H4 (cell line): ENCODE data around the gene GALNT1. TPM values are rescaled to one million over a fixed set of nuclear protein-coding genes. Genes with fewer than 3 reads are reported as not detected.
A peak's percentile ranks its signal among the peaks of the same experiment; 100 is the strongest.

Experiments
- DNase-seq: peaks from one replicate; pipeline ENCODE4 v3.0.0-alpha.2; 2015; ENCODE audit warnings: low spot score
- total RNA-seq: library from RNA; depleted of rRNA; stranded (reverse); fragments of >200 nt; shearing (Covaris generic); gene quantifications from 2 replicates; pipeline ENCODE4 v1.2.3, GENCODE V29; 2014

Gene GALNT1
- total RNA-seq, 1 experiment from 2014 or later: 85.4 TPM

DNA sequence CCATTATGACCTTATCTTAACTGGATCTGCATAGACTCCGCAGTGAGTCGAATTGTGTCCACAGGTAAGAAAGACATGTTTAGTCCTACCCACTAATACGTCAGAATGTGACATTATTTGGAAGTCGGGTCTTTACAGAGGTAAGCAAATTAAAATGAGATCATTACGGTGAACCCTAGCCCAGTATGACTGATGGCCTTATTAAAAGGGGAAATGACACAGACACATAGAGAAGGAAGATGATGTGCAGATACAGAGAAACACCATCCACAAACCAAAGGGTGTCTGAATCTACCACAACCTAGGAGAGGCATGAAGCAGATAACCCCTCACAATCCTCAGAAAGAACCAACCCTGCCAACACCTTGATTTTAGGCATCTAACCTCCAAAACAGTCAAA, 135.6 kb downstream of the GALNT1 start:
- DNase-seq: no peak

DNA sequence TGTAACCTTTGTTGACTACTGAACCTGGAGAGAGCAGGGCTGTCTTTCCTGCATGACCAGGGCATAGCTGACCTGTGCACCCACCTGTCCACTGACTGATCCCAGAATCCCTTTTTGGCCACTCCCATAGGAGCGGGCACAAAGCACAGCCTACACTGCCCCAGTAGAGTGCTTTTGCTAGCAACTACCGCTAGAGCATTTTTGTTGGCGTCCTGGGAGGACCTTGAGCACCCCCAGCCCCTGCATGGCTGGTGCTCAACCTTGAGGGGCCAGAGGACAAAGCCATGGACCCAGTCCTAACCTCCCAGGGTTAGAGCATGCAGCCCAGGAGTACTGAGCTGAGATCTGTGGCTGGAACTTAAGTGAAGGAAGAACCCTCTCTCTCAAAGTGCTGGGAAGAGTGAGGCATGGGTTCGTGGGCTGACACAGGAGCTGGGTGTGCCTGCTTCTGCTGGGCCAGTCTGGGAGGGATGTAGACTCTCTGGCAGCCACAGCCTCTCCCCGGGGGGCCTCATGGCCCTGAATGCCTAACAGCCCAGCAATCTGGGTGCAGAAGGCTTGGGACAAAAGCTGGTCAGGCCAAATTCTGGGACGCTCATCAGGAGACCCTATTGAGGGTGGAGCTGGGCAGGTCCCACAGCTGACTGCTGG, 140.0 kb downstream of the GALNT1 start:
- no peak for DNase-seq

DNA sequence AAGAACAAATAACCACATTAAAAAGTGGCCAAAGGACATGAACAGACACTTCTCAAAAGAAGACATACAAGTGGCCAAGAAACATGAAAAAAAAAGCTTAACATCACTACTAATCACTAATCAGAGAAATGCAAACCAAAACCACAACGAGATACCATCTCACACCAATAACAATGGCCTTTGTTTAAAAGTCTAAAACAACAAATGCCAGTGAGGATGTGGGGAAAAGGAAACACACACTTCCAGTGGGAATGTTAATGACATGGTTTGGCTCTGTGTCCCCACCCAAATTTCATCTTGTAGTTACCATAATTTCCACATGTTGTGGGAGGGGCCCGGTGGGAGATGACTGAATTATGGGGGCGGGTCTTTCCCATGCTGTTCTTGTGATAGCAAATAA, 147.1 kb downstream of the GALNT1 start:
- no peak for DNase-seq

DNA sequence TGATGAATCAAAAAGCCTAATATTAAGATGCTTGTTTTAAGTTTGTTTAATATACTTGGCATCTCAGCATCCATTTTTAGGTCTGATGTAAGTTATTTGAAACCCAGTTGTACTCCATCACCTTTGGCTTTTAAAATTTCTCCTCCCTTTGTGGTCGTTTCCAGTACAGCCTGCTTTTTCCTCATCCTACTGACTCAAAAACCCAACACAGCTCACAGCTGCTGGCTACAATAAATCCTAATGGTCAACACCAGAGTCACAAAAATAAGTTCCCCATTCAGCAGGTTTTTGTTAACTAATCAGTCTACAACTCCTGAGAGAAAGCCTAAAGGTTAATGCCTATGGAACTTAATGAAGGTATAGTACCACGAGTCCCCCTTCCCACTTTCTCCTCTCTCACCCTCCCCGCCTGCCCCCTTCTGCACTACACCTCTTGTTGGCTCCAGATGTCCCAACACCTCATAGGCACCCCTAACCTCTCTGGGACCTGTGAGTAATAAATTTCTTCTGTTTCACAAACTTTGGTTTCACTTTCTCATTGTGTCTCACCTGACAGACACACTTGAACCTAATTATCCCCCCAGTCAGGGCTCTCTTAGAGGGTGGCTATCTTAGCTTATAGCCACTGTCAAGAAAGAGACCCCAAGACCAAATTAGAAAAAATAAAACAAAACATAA, 148.6 kb downstream of the GALNT1 start:
- no peak for DNase-seq

DNA sequence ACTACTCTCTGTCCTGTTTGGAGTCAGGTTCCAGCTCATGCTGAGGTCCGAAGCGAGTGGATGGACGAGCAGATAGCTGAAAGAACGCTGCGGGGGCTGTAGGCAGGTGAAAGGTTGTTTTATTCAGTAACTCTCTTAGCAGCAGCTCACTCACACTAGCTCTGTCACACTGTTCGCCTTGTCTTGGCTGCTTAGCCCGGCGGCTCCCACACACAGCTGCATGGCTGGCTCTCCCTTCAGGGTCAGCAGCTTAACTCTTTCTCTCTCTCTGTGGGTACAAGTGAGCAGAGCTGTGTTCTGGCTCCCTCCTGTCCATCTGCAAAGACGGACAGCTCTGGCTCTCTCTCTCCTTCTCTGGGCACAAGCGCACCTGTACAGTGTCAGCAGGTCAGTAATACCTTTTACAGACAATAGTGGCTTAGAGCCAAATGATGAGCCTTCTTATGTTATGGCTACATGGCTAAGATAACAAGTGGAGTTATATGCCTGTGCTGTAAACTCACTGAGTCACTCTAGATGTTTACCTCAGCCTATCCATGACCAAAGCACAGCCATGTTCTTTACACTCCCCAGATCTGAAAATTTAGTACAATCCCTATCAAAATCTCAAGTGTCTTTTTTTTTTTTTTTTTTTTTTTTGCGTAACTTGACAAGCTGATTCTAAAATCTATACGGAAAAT, 149.3 kb downstream of the GALNT1 start:
- no peak for DNase-seq

DNA sequence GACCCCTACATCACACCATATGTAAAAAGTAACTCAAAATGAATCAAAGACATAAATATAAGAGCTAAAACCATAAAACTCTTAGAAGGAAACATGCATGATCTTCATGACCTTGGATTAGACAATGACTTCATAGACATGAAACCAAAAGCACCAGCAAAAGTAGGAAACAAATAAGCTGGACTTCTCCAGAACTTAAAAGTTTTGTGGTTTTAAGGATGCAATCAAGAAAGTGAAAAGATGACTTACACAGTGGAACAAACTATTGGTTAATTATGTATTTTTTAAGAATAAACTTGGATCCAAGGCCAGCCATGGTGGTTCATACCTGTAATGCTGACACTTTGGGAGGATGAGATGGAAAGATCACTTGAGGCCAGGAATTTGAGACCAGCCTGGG, 150.2 kb downstream of the GALNT1 start:
- no peak for DNase-seq

DNA sequence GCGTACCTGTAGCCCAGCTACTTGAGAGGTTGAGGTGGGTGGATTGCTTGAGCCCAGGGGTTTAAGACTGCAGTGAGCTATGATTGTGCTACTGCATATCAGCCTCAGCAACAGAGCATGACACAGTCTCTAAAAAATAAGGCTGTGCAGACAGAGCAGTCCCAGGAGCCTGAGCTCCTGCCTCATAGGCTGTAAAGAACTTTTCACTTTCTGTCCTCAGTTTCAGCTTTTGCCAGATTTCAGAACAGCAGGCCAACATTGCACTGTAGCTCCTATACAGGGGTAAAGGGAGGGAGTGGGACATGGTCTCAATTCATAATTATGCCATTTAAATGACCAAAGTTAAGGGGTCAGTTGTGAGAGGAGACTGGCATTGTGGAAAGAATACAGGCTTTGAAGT, 150.6 kb downstream of the GALNT1 start:
- no peak for DNase-seq

DNA sequence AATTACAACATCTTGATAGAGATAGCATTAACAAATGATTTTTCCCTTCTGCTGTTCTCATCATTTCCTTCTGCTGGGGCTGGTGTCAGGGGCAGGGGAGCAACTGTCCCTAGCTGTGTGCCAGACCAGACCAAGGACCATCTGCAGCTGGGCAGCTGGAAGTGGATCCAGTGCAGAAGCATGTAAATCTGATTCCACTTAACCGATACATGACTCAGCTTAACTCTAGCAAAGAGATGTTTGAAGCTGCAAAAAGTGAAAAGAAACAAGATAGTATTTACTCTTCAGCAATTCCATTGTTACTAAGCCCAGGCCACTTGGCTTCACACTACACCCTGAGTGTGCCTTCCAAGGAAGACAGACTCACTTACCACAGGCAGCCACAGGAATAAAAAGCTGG, 151.1 kb downstream of the GALNT1 start:
- DNase-seq: peak; percentile 10

DNA sequence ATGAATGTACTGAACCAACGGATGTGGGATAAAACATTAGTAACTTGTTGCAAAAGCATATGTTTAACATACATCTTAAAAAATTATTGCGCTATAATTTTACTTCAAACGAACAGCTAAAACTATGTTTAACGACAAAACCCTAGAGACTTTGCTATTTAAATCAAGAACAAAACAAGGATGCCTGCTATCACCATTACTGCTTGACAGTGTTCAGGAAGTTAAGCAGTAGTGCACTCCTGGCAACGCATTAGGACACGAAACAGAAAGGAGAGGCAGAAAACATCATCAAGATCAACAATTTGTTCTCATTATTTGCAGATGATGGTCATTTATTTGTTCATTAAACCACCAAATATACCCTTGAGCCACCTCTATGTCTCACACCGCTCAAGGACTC, 151.9 kb downstream of the GALNT1 start:
- no peak for DNase-seq

DNA sequence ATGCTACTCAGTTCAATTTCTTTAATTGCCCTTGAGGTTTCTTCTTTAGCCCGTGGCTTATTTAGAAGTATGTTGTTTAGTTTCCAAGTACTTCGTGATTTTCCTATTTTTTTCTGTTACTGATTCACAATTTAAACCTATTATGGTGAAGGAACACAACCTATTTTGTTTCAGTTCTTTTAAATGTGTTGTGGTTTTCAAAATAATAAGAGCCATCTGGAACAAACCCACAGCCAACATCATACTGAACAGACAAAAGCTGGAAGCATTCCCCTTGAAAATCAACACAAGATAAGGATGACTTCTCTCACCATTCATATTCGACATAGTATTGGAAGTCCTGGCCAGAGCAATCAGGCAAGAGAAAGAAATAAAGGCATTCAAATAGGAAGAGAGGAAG, 155.2 kb downstream of the GALNT1 start:
- DNase-seq: no peak

DNA sequence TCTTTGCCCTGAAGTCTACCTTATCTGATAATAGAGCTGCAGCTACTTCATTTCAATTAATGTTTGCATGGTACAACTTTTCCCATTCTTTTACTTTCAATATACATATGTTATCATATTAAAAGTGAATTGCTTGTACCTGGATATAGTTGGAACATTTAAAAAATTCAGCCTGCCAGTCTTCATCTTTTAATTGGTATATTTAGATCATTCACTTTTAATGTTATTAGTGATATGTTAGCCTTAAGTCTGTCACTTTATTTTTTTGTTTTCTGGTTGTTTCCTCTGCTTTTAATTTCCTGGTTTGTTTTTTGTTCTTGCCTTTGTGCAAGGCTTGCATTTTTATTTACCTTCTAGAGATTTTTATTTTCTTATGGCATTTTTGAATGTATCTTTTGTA, 158.2 kb downstream of the GALNT1 start:
- DNase-seq: no peak

DNA sequence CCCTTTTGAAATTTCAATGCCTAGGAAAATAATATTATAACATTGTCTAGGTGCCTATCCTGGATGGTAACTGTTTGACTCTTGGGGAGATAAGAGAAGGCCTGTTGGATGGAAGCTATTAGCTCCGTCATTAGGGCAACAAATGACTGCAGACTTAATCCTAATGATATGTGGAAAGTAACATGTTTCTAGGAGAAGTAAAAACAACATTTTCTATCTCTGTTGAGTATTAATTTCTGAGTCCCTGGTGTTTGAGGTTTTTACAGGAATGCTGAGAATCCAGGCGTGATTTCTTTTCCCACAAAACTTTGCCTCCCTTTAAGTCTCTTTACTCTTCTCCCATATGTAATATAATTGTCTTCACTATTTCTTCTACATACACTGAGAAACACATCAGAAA, 159.1 kb downstream of the GALNT1 start:
- DNase-seq: no peak

DNA sequence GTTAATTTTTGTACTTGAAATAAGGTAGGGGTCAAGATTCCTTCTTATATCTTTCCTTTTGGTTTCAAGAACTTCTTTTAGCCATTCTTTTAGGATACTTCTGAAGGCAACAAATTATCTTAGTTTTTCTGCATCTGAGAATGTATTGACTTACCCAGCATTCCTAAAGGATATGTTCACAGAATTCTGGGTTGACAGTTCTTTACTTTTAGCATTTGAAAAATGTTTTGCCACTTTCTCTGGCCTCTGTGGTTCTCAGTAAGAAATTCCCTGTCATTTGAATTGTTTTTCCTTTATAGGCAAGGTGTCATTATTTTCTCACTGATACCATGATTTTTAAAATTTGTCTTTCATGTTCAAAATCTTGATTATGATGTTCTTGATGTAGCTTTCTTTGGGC, 162.4 kb downstream of the GALNT1 start:
- DNase-seq: no peak

DNA sequence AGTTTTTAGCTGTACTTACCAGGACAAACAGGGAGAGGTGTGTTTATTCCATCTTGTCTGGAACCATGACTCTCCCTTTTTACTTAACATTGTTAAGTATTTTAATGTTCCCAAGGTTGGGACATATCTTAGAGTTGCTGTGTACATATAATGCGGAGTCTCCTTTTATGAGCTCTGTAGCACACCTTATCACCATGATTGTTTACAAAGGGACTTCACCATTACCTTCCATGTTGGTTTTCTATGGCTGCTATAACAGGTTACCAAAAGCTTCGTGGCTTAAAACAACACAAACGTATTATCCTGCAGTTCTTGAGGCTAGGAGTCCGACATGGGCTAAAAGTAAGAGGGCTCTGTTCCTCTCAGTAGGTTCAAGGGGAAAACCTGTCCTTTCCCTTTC, 164.3 kb downstream of the GALNT1 start:
- no peak for DNase-seq

DNA sequence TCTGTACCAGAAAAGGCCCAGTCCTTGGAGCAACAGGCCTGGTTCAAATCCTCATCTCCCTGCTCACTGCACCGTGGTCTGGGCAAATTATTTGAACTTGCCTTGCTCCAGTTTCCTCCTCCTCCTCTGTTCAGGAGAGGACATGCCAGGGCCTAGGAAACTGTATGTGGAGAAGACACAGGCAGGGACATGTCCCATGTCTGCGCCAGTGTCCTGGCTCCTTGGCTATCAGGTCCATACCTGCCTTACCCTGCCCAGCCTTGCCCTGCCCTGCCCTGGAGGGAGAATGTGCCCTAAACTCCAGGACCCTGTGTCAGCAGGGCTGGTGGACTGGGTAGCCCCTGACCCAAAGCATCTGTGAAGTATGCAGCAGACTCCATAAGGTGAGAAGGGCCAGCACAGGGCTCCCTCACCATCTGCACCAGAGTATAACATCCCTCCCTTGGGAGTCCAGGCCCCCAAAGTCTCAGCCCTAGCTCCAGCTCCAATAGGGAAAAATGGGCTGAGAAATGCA, 165.3 kb downstream of the GALNT1 start:
- DNase-seq: no peak

DNA sequence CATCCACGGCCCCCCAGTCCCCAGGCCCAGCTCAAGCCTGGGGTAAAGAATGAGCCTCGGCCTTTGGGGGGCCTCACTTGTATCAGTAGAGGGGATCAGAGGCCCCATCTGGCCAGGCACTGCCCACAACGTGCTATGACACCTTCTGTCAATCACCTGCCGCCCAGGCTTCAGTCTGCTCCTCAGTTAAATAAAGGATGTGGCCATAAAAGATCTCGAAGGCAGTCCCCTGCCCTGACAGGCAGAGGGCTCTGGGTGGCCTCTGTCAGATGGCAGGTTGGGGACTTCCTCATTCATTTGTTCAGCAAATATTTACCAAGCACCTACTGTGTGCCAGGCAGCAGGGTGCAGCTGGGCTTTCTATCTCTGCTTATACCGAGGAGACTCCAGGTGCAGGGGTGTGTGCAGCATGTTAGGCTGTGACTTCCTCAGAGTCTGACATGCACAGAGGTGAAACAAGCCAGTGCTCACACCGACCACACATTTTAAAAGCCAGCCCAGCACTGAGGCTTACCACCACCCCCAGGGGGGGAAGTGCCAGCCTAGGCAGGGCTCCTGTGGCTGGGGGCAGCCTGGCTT, 166.4 kb downstream of the GALNT1 start:
- DNase-seq: no peak

DNA sequence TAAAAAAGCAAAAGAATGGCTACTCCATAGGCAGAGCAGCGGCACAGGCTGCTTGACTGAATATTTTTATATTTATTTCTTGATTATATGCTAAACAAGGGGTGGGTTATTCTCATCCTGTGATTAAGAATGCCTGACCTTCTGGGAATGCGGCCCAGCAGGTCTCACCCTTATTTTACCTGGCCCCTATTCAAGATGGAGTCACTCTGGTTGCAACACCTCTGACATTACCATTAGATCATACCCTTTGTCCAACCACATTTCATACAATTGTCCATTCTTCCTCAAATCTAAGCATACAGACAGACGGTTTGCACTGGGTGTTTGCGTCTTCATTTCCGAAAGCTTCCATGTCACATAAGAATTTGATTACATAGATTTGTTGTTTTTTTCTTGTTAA, 168.2 kb downstream of the GALNT1 start:
- no peak for DNase-seq

DNA sequence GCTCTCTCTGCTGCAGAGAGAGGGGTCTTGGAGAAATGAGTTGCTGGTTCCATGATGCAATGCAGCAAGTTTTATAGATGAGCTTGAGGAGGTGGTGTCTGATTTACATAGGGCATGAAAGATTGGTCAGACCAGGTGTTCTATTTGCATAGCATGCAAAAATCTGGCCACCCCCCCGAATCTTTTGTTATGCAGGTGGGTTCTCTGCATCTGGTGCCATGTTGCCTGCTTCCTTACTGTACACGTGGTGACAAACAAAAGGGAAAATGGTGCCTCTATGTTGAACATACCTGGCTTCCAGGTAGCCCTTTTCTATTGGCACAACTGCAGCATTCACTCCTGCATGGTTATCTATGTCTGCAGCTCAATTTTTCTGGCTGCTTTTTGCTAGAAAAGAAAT, 169.4 kb downstream of the GALNT1 start:
- DNase-seq: no peak

DNA sequence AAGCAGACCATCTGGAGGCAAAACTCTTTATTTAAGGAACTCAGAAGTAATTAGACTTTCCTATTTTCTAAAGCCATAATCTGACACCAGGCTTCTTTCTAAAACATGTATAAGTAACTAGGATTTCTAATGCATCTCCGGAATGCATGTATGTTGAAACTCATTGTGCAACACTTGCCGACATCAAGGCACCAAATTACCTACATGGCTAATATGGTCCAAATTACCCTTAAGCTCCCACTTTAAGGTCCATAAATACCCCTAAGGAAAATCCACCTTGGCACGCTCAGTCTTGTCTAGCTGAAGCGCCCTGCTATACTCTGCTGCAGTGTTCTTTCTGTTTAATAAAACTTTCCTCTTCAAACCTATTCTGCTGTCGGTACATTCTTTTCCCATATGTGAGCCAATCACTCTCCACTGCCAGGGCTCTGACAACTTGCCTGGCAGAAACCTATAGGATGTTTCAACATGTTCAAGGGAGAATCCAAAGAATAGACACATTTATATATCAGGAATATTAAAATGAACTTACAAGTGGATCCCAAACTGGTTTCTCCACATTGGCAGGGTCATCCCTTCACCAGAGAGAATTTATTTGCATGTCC, 171.9 kb downstream of the GALNT1 start:
- DNase-seq: no peak

DNA sequence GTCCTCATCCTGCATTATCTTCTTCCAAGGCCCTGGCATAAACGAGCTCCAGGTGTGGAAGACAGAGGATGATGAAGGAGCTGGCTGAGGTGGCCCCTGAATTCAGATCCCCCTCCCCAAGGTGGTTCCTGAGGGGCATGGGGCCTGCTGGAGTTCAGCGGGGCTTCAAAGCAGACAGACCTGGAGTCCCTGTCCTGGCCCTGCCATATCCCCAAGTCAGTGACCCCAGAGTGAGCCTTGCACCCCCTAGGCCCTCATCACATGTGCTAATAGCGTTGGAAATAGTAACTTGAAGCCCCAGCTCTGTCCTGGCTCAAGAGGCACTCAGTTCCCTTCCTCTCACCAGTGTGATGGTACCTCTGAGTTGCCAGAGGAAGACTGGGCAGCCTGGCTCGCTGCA, 172.9 kb downstream of the GALNT1 start:
- DNase-seq: no peak

DNA sequence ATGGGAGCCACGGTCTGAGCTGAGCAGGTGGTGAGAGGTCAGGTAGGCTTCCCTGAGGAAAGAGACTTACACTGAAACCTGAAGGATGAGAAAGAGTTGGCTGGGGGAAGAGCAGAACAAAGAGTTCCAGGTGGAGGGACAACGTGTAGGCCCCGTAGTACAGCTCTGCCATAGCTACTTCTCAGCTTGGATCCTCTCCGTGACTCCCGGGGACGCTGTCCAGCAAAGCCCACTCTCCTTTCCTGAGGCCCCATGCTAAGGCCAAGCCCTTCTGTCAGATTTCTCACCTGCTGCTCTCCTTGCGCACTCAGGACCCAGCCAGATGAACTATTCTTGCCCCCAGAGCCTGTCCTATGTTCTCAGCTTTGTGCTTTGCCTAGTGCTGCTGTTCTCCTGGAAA, 173.8 kb downstream of the GALNT1 start:
- no peak for DNase-seq

DNA sequence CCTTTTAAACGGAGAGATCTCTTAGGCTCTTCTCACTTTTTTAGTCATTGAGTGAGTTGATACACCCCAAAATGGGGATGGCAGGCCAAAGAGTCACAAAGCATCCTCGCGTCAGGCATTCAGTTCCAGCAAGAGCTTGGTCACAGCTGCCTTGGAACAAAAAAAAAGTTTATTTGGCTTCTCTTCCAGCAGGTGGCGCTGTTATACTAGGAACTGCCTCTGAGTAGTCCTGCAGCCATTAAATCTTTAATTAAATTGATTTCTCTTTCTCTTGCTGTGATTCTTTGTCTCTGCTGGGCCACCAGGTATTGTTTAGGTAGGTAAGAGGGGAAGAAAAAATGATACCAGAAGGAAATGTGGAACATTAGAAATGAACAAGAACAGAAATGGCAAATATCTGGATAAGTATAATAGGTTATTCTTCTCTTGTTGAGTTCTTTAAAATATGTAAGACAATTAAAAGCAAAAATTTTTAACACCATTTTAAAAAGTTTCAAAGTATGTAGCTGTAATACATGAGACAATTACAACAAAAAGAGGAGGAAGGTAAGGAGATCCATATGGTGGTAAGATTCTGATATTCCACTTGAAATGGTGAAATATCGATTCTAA, 175.1 kb downstream of the GALNT1 start:
- DNase-seq: peak; percentile 57
